Measurements from ENCODE around the gene RTN4R. TPM values are rescaled to one million over a fixed set of nuclear protein-coding genes. Genes with fewer than 3 reads are reported as not detected.

RTN4R gene
- total and polyA plus RNA-seq, 9 of the 15 experiments (the other 6 are each of a cell fraction or from before 2014, with no cell fraction given) = 0.04 to 2.8 (median 1.4) TPM; not detected in 3

DNA sequence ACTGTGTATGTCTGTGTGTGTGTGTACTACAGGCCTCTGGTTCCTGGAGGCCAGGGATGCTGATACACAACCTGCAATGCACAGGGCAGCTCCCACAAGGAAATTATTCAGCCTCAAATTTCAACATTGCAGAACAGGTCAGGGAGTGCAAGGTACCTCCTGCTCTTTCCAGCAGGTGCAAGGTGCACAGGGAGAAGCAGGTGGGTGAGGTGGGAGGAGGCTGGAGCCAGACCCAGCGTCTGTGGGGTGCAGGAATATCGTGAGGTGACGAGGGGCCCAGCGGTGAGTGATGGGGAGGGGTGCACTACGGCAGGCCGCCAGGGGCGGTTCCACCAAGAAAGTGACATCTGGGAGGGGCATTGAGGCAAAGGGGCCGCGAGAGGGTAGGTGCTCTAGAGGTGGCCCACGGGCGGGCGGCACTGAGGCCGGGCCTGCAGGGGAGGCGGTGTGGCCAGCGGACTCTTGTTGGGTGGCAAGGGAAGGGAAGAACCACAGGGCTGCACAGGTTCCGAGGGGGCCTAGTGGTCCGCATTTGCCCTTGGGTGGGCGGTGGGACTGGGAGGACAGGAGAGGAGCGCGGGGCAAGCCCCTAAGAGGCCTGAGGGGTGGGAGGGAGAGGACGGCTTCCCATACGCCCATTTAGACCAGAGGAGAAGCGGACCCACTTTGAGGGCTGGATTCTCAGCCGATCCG is 30.1 kb upstream of the RTN4R start (continued):
- no peak for TF ChIP-seq ZNF395 (CRISPR knock-in tag; IDR thresholded peaks at IDR 0.05)
- TF ChIP-seq, protein P1, sequence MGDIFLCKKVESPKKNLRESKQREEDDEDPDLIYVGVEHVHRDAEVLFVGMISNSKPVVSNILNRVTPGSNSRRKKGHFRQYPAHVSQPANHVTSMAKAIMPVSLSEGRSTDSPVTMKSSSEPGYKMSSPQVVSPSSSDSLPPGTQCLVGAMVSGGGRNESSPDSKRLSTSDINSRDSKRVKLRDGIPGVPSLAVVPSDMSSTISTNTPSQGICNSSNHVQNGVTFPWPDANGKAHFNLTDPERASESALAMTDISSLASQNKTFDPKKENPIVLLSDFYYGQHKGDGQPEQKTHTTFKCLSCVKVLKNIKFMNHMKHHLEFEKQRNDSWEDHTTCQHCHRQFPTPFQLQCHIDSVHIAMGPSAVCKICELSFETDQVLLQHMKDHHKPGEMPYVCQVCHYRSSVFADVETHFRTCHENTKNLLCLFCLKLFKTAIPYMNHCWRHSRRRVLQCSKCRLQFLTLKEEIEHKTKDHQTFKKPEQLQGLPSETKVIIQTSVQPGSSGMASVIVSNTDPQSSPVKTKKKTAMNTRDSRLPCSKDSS (IDR thresholded peaks at IDR 0.05; ENCODE audit: low read depth, partially characterized antibody) = no peak
- 0 out of 2 replicates have a peak, but pooled peaks have one; percentile 8 for TF ChIP-seq RUNX1 (IDR thresholded peaks at IDR 0.05; ENCODE audit: low read depth)
- no peak for TF ChIP-seq GTF2A2 (tag; IDR thresholded peaks at IDR 0.05)
- no peak for TF ChIP-seq FOXJ3 (CRISPR knock-in tag; IDR thresholded peaks at IDR 0.05)
- TF ChIP-seq, protein P2, sequence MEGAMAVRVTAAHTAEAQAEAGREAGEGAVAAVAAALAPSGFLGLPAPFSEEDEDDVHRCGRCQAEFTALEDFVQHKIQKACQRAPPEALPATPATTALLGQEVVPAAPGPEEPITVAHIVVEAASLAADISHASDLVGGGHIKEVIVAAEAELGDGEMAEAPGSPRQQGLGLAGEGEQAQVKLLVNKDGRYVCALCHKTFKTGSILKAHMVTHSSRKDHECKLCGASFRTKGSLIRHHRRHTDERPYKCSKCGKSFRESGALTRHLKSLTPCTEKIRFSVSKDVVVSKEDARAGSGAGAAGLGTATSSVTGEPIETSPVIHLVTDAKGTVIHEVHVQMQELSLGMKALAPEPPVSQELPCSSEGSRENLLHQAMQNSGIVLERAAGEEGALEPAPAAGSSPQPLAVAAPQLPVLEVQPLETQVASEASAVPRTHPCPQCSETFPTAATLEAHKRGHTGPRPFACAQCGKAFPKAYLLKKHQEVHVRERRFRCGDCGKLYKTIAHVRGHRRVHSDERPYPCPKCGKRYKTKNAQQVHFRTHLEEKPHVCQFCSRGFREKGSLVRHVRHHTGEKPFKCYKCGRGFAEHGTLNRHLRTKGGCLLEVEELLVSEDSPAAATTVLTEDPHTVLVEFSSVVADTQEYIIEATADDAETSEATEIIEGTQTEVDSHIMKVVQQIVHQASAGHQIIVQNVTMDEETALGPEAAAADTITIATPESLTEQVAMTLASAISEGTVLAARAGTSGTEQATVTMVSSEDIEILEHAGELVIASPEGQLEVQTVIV (CRISPR knock-in tag; IDR thresholded peaks at IDR 0.05; ENCODE audit: borderline replicate concordance) = no peak
- 0 out of 2 replicates have a peak, but pooled peaks have one; percentile 62 for TF ChIP-seq GATAD2A (IDR thresholded peaks at IDR 0.05)
- no peak for TF ChIP-seq MYC (IDR thresholded peaks at IDR 0.05; ENCODE audit: low read depth, low read length)
- peak; percentile 50; the same call in 1 of the 2 replicates for TF ChIP-seq MYC (CRISPR knock-in tag; IDR thresholded peaks at IDR 0.05; ENCODE audit: borderline replicate concordance, low read depth)
- TF ChIP-seq, protein P3, sequence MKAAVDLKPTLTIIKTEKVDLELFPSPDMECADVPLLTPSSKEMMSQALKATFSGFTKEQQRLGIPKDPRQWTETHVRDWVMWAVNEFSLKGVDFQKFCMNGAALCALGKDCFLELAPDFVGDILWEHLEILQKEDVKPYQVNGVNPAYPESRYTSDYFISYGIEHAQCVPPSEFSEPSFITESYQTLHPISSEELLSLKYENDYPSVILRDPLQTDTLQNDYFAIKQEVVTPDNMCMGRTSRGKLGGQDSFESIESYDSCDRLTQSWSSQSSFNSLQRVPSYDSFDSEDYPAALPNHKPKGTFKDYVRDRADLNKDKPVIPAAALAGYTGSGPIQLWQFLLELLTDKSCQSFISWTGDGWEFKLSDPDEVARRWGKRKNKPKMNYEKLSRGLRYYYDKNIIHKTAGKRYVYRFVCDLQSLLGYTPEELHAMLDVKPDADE (conservative IDR thresholded peaks at IDR 0.05; ENCODE audit: control insufficient read depth, low read depth, low read length) = 0 out of 2 replicates have a peak, but pooled peaks have one; percentile 0
- TF ChIP-seq EGR1 (conservative IDR thresholded peaks at IDR 0.05) = no peak
- TF ChIP-seq, protein P4, sequence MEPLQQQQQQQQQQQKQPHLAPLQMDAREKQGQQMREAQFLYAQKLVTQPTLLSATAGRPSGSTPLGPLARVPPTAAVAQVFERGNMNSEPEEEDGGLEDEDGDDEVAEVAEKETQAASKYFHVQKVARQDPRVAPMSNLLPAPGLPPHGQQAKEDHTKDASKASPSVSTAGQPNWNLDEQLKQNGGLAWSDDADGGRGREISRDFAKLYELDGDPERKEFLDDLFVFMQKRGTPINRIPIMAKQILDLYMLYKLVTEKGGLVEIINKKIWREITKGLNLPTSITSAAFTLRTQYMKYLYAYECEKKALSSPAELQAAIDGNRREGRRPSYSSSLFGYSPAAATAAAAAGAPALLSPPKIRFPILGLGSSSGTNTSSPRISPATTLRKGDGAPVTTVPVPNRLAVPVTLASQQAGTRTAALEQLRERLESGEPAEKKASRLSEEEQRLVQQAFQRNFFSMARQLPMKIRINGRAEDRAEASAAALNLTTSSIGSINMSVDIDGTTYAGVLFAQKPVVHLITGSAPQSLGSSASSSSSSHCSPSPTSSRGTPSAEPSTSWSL (CRISPR knock-in tag; IDR thresholded peaks at IDR 0.05; ENCODE audit: borderline replicate concordance) = no peak
- TF ChIP-seq WHSC1 (IDR thresholded peaks at IDR 0.05; ENCODE audit: low read length) = peak; percentile 45
- TF ChIP-seq MBD2 (IDR thresholded peaks at IDR 0.05; ENCODE audit: borderline replicate concordance, low read depth) = 0 out of 2 replicates have a peak, but pooled peaks have one; percentile 13
- no peak for TF ChIP-seq DNMT1 (IDR thresholded peaks at IDR 0.05)
- TF ChIP-seq RBM17 (IDR thresholded peaks at IDR 0.05; ENCODE audit: borderline replicate concordance, low read depth, low read length) = no peak
- TF ChIP-seq STAG1 (CRISPR knock-in tag; IDR thresholded peaks at IDR 0.05; ENCODE audit: borderline replicate concordance) = no peak

Measured in K562 (cell line).